GM20431 (cell line): Measurements from ENCODE around the gene TUT4.
"Not testable (repeated sequence)": the region's sequence is repeated elsewhere in the genome, so short reads cannot be mapped to it uniquely, and the experiment has no call there.

ENCODE experiments used
- in situ Hi-C: fragments of 300-500 bp; cut with MseI, MboI; formaldehyde crosslinking; loops from one replicate; pipeline ENCODE4 v1.15.0; 2020; ENCODE audit warnings: low sequenced_read_pairs; ENCODE audit not compliant: unreplicated experiment

The TUT4 gene

GRCh38 chr1:52578066-52578465 lies 25.2 kb upstream of the TUT4 start:
- in situ Hi-C loops, result not testable (repeated sequence)

GRCh38 chr1:52576074-52576473 lies 23.2 kb upstream of the TUT4 start:
- in situ Hi-C loops, result no loop called here

- in situ Hi-C loops, result no loop called here
These were observed 21.7 kb upstream of the TUT4 start for GRCh38 chr1:52574594-52574993.

- in situ Hi-C loops, result no loop called here
These were observed 19.5 kb upstream of the TUT4 start for GRCh38 chr1:52572387-52572786.

GRCh38 chr1:52571783-52572182 lies 18.9 kb upstream of the TUT4 start:
- in situ Hi-C loops, result no loop called here

- in situ Hi-C loops, result no loop called here
These were observed 16.7 kb upstream of the TUT4 start for GRCh38 chr1:52569449-52570210.

GRCh38 chr1:52567943-52568342 lies 15.1 kb upstream of the TUT4 start:
- in situ Hi-C loops, result no loop called here

GRCh38 chr1:52562766-52563165 lies 9.9 kb upstream of the TUT4 start:
- in situ Hi-C loops, result no loop called here

- in situ Hi-C loops, result no loop called here
These were observed 7.0 kb upstream of the TUT4 start for GRCh38 chr1:52559875-52560274.

- in situ Hi-C loops, result no loop called here
These were observed 6.0 kb upstream of the TUT4 start for GRCh38 chr1:52558941-52559340.

- in situ Hi-C loops, result no loop called here
These were observed 3.9 kb upstream of the TUT4 start for GRCh38 chr1:52556641-52557360.

GRCh38 chr1:52554756-52555155 lies 1.9 kb upstream of the TUT4 start:
- in situ Hi-C loops, result no loop called here

- in situ Hi-C loops, result no loop called here
These were observed 1.4 kb upstream of the TUT4 start for GRCh38 chr1:52554267-52554640.

- in situ Hi-C loops, result no loop called here
These were observed 722 bp upstream of the TUT4 start for GRCh38 chr1:52553362-52554266.

- in situ Hi-C loops, result no loop called here
These were observed 722 bp downstream of the TUT4 start for GRCh38 chr1:52552236-52552504.

- in situ Hi-C loops, result no loop called here
These were observed 1.2 kb downstream of the TUT4 start for GRCh38 chr1:52551507-52552235.

- in situ Hi-C loops, result no loop called here
These were observed 2.4 kb downstream of the TUT4 start for GRCh38 chr1:52550447-52550846.

- in situ Hi-C loops, result no loop called here
These were observed 3.6 kb downstream of the TUT4 start for GRCh38 chr1:52549267-52549666.

GRCh38 chr1:52546852-52547251 lies 6.0 kb downstream of the TUT4 start:
- in situ Hi-C loops, result no loop called here
